ENCODE measurements around the gene SMYD4. TPM values are rescaled to one million over a fixed set of nuclear protein-coding genes. Genes with fewer than 3 reads are reported as not detected.

SMYD4 gene
- total and polyA plus RNA-seq, 2 donors (not counting 1 experiment from before 2014, with no cell fraction given), result 11.9 to 37.5 TPM

DNA sequence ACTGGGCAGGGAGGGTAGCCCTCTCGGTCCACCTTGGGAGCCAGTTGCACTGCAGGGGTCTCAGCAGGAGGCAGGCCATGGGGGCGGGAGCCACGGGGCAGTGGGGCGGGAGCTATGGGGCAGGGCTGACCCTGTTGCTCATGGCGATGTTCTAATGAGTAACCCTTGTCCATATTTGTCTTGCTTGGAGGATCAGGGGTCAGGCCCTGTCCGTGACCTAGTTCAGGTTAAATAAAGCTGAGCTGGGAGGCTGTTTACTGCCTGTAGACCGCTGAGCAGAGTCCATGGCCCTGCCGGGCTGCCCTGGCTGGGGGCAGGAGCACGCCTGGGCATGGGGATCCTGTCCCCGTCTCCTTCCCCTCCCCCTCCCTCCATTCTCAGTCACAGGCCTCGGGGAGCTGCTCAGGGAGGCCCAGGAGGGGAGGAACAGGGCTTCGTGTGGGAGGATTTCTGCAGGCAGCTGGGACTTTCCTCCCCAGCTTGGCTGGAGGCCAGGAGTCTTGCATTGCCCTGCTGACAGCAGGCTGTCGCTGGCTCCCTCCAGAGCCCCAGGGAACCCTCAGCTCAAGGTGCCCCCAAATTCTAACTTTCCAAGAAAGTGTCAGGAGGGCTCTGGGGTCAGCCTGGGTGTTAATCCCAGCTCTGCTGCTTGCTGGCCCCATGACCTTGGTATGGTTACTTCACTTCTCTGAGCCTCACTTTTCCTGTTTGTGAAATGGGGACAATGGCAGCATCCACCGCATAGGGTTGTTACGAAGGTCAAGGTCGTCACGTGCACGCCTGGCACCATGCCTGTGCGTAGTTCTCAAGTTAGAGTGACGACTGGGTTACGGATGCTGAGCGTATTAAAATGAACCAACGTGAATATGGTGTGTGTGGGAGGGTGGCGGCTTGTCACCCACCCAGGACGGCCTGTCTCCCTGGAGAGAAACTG is 93.1 kb downstream of the SMYD4 start:
- H2AFZ ChIP-seq (ENCODE audit: insufficient read depth, low read depth, low read length, poor library complexity, severe bottlenecking), result no peak overlapping the region
- H3K27ac ChIP-seq (ENCODE audit: low read length in 2 of 2), result no peak overlapping the region
- ChIA-PET POLR2A (interaction anchor here (1.6 kb wide), 1 partner anchor 10 kb away, joined by 5 read pairs; no protein-coding TSS in a partner anchor), CTCF (interaction anchor here (1.3 to 1.5 kb wide), 2 partner anchors 16 to 47 kb away, joined by 3 to 5 read pairs; no protein-coding TSS in a partner anchor)
- WGBS (ENCODE audit: insufficient coverage), result 83% methylated on average over 23 of the region's 25 CpGs
- no peak overlapping the region for H3K4me2 ChIP-seq (replicated peaks; ENCODE audit: low read depth, low read length, poor library complexity, severe bottlenecking)
- TF ChIP-seq, protein P1, sequence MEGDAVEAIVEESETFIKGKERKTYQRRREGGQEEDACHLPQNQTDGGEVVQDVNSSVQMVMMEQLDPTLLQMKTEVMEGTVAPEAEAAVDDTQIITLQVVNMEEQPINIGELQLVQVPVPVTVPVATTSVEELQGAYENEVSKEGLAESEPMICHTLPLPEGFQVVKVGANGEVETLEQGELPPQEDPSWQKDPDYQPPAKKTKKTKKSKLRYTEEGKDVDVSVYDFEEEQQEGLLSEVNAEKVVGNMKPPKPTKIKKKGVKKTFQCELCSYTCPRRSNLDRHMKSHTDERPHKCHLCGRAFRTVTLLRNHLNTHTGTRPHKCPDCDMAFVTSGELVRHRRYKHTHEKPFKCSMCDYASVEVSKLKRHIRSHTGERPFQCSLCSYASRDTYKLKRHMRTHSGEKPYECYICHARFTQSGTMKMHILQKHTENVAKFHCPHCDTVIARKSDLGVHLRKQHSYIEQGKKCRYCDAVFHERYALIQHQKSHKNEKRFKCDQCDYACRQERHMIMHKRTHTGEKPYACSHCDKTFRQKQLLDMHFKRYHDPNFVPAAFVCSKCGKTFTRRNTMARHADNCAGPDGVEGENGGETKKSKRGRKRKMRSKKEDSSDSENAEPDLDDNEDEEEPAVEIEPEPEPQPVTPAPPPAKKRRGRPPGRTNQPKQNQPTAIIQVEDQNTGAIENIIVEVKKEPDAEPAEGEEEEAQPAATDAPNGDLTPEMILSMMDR (IDR thresholded peaks at IDR 0.05), result no peak
- TF ChIP-seq EZH2 (IDR thresholded peaks at IDR 0.05; ENCODE audit: borderline replicate concordance, insufficient read depth, low read depth, low read length, poor library complexity, severe bottlenecking), result no peak
- intact Hi-C loops (cut with micrococcal nuclease), result no loop called here
- no peak overlapping the region for H3K9ac ChIP-seq (ENCODE audit: low read length)
- DNase-seq (no peak), ATAC-seq (ENCODE audit: low read depth) (no peak)
- peaks cover 14 to 28% of the 10 kb centered on the region in 2 donors for H3K4me1 ChIP-seq (ENCODE audit: control insufficient read depth in 2 of 2, insufficient read depth in 2 of 2, low read length in 2 of 2)
- H3K4me3 ChIP-seq (ENCODE audit: control extremely low read depth in 1 of 5, extremely low read depth in 1 of 5, insufficient read depth in 1 of 5, low read depth in 2 of 5, low read length in 4 of 5), result no peak overlapping the region
- peaks cover 0 to 2% (median 0%) of the 10 kb centered on the region in 3 donors for H3K9me3 ChIP-seq (ENCODE audit: control extremely low read depth in 1 of 3, control insufficient read depth in 2 of 3, insufficient read depth in 1 of 3, low read length in 2 of 3)
- H3K27me3 Mint-ChIP-seq, result no peaks in the 10 kb centered on the region
- H3K27me3 ChIP-seq (replicated peaks in 1 of 4; ENCODE audit: control extremely low read depth in 1 of 4, control insufficient read depth in 3 of 4, insufficient read depth in 4 of 4, low read length in 3 of 4), result no peaks in the 10 kb centered on the region
- H3K36me3 ChIP-seq (replicated peaks in 1 of 2; ENCODE audit: control extremely low read depth in 1 of 2, control insufficient read depth in 1 of 2, extremely low read depth in 1 of 2, insufficient read depth in 2 of 2, low read length in 1 of 2), result peaks cover 0 to 38% of the 10 kb centered on the region in 2 experiments
- H3K27ac Mint-ChIP-seq, result no peak overlapping the region
- peaks cover 25% of the 10 kb centered on the region for H4K20me1 ChIP-seq (ENCODE audit: control insufficient read depth, insufficient read depth, low read length, poor library complexity, severe bottlenecking)
- no peaks in the 10 kb centered on the region for H3K9me3 Mint-ChIP-seq (ENCODE audit: insufficient read depth)
- H3K4me1 Mint-ChIP-seq, result peaks cover 29% of the 10 kb centered on the region
- H3K79me2 ChIP-seq (ENCODE audit: control insufficient read depth, insufficient read depth, low read length), result no peaks in the 10 kb centered on the region
- no peak overlapping the region for H3K4me3 Mint-ChIP-seq

All from B cell (primary cell).